HG03460 (cell line): ENCODE measurements around the gene ZNF618.

Source experiments
- ATAC-seq: cut with Tn5 transposase; IDR thresholded peaks from one replicate; pipeline ENCODE4 v1.9.1; 2021; ENCODE audit not compliant: unreplicated experiment

ZNF618 gene

GRCh38 chr9:114014044-114014443 is 137.9 kb downstream of the ZNF618 start:
- no peak for ATAC-seq

- ATAC-seq: no peak
Observed at GRCh38 chr9:114015607-114016006, 139.5 kb downstream of the ZNF618 start.

GRCh38 chr9:114016101-114016500 is 140.0 kb downstream of the ZNF618 start:
- ATAC-seq: no peak

GRCh38 chr9:114016629-114017423 is 140.7 kb downstream of the ZNF618 start:
- no peak for ATAC-seq

GRCh38 chr9:114017741-114018715 is 141.9 kb downstream of the ZNF618 start:
- ATAC-seq: no peak

GRCh38 chr9:114021578-114021977 is 145.5 kb downstream of the ZNF618 start:
- ATAC-seq: no peak

- no peak for ATAC-seq
Observed at GRCh38 chr9:114023961-114024360, 147.9 kb downstream of the ZNF618 start.

- ATAC-seq: no peak
Observed at GRCh38 chr9:114025196-114025753, 149.2 kb downstream of the ZNF618 start.

- no peak for ATAC-seq
Observed at GRCh38 chr9:114025760-114026159, 149.7 kb downstream of the ZNF618 start.

- ATAC-seq: no peak
Observed at GRCh38 chr9:114026335-114026734, 150.2 kb downstream of the ZNF618 start.

GRCh38 chr9:114027159-114027862 is 151.2 kb downstream of the ZNF618 start:
- no peak for ATAC-seq

- no peak for ATAC-seq
Observed at GRCh38 chr9:114027863-114028465, 151.9 kb downstream of the ZNF618 start.

- no peak for ATAC-seq
Observed at GRCh38 chr9:114028646-114029045, 152.5 kb downstream of the ZNF618 start.

- ATAC-seq: no peak
Observed at GRCh38 chr9:114029311-114030170, 153.4 kb downstream of the ZNF618 start.

- ATAC-seq: no peak
Observed at GRCh38 chr9:114030364-114030763, 154.3 kb downstream of the ZNF618 start.

- no peak for ATAC-seq
Observed at GRCh38 chr9:114031037-114031630, 155.0 kb downstream of the ZNF618 start.

- no peak for ATAC-seq
Observed at GRCh38 chr9:114031948-114032840, 156.1 kb downstream of the ZNF618 start.
